H1 (cell line): ENCODE measurements around the gene KRTAP24-1. TPM values are rescaled to one million over a fixed set of nuclear protein-coding genes. Genes with fewer than 3 reads are reported as not detected.

ENCODE experiments used
- BCL11A ChIP-seq, 2 experiments: IDR thresholded peaks; one replicate each; pipeline ENCODE4 v1.6.1; 2011; ENCODE audit warnings: low read depth in 2 of 2, low read length in 2 of 2, mild to moderate bottlenecking in 2 of 2
- HDAC2 ChIP-seq, 2 experiments: fragments of 300-600 bp in 1 of 2; sonication (generic) in 1 of 2; IDR thresholded peaks; 2 replicates each; pipeline ENCODE4 v1.6.1; 2011 to 2012; ENCODE audit warnings: low read depth in 2 of 2, low read length in 2 of 2, mild to moderate bottlenecking in 2 of 2, moderate library complexity in 2 of 2, borderline replicate concordance in 1 of 2, inconsistent platforms in 1 of 2
- JUN ChIP-seq: IDR thresholded peaks from 2 replicates; pipeline ENCODE4 v1.6.1; 2011; ENCODE audit warnings: low read depth, mild to moderate bottlenecking, improper control_type of control experiment, low read length
- KDM5A ChIP-seq: fragments of 200-600 bp; IDR thresholded peaks from 2 replicates; pipeline ENCODE4 v1.7.1; 2012; ENCODE audit warnings: mild to moderate bottlenecking, low read length, inconsistent platforms, mixed read lengths
- RAD21 ChIP-seq, 2 experiments: IDR thresholded peaks in 1 of 2; conservative IDR thresholded peaks in 1 of 2; 2 replicates each; pipeline ENCODE4 v1.6.1; 2011; ENCODE audit warnings: low read depth in 2 of 2, low read length in 2 of 2, improper control_type of control experiment in 1 of 2, inconsistent platforms in 1 of 2, mild to moderate bottlenecking in 1 of 2, moderate library complexity in 1 of 2
- polyA plus RNA-seq, 7 experiments: library from polyadenylated mRNA; depleted of rRNA in 3 of 7; stranded (reverse) in 5 of 7; unstranded in 2 of 7; fragments of >200 nt in 5 of 7; fragments of 200-250 nt in 2 of 7; gene quantifications; 1 replicate in 5 of 7; 2 replicates in 1 of 7; 4 replicates in 1 of 7; pipeline versions ENCODE4 v1.2.1 to v1.2.3, GENCODE V29; 2011 to 2013; ENCODE audit warnings: missing spikeins in 2 of 7, mixed read lengths in 2 of 7
- total RNA-seq: library from RNA; stranded (reverse); fragmentation: NEBNext Ultra II Directional; extraction: Animal tissue kit (Norgen Biotek cat#: 25700); gene quantifications from 2 replicates; pipeline ENCODE4 v1.2.1, GENCODE V29; 2021
- TF ChIP-seq, protein P1 (sequence below): IDR thresholded peaks from 2 replicates; pipeline ENCODE4 v1.6.1; 2012; ENCODE audit warnings: inconsistent platforms
- TF ChIP-seq, protein P2 (sequence below): IDR thresholded peaks from 2 replicates; pipeline ENCODE4 v1.6.1; 2011; ENCODE audit warnings: low read depth, mild to moderate bottlenecking, low read length; ENCODE audit not compliant: insufficient read depth

Gene KRTAP24-1
- total and polyA plus RNA-seq, 2 of the 8 experiments (the other 6 are each of a cell fraction or from before 2014, with no cell fraction given) = not detected

DNA sequence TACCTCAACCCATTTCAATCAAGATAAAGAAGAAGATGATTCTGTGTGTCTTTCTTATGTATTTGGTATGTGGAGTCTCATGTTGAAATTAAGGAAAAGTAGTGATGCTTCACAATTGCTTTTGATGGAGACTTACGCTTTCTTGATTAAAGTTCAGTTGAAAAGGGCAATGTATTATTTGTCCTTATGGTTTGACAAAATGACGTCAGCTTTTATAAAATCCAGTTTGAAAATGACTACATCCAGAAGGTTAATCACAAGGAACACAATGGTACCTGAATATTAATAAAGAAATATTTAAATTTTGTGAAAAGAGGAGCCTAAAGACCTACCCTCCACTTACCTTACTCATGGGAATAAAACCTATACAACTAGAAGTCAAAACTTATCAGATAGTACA is 33.0 kb upstream of the KRTAP24-1 start (continued):
- TF ChIP-seq, protein P1, sequence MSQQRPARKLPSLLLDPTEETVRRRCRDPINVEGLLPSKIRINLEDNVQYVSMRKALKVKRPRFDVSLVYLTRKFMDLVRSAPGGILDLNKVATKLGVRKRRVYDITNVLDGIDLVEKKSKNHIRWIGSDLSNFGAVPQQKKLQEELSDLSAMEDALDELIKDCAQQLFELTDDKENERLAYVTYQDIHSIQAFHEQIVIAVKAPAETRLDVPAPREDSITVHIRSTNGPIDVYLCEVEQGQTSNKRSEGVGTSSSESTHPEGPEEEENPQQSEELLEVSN = no peak
- TF ChIP-seq HDAC2 (IDR thresholded peaks at IDR 0.05; ENCODE audit: borderline replicate concordance in 1 of 2, low read depth in 2 of 2, low read length in 2 of 2) (no peak), JUN (no peak), KDM5A (no peak), RAD21 (IDR thresholded peaks at IDR 0.05 in 1 of 2, conservative IDR thresholded peaks at IDR 0.05 in 1 of 2; ENCODE audit: low read depth in 2 of 2, low read length in 2 of 2) (no peak), BCL11A (IDR thresholded peaks at IDR 0.05; ENCODE audit: low read depth in 2 of 2, low read length in 2 of 2) (no peak)
- TF ChIP-seq, protein P2, sequence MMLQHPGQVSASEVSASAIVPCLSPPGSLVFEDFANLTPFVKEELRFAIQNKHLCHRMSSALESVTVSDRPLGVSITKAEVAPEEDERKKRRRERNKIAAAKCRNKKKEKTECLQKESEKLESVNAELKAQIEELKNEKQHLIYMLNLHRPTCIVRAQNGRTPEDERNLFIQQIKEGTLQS = no peak
